Breast epithelium (tissue), 4 donors: ENCODE results near the gene CEBPB. TPM values are rescaled to one million over a fixed set of nuclear protein-coding genes. Genes with fewer than 3 reads are reported as not detected.

ENCODE experiments used
- DNase-seq, 2 donors: peaks; one replicate each; pipeline ENCODE4 v3.0.0-alpha.2; 2019; ENCODE audit warnings: low spot score in 2 of 2
- H3K27ac ChIP-seq, 2 donors: fragments of 200-600 bp; sonication (generic) in 1 of 2; one replicate each; pipeline ENCODE4 v1.5.1; 2016 to 2019; ENCODE audit warnings: mild to moderate bottlenecking in 1 of 2
- H3K27me3 ChIP-seq, 2 donors: fragments of 200-600 bp; sonication (generic) in 1 of 2; one replicate each; pipeline versions ENCODE4 v1.5.1 to v1.6.0; 2017 to 2019; ENCODE audit warnings: control low read depth in 1 of 2, mild to moderate bottlenecking in 1 of 2
- H3K36me3 ChIP-seq: fragments of 200-600 bp; one replicate; pipeline ENCODE4 v1.5.1; 2019
- H3K4me1 ChIP-seq, 2 donors: fragments of 200-600 bp; sonication (generic); one replicate each; pipeline ENCODE4 v1.5.1; 2016 to 2019; ENCODE audit warnings: control low read depth in 1 of 2
- H3K4me3 ChIP-seq, 3 donors: fragments of 200-600 bp; sonication (generic); 1 replicate in 2 of 3; 2 replicates in 1 of 3; pipeline ENCODE4 v1.5.1; 2016 to 2019; ENCODE audit warnings: mild to moderate bottlenecking in 3 of 3, moderate library complexity in 2 of 3
- H3K9me3 ChIP-seq, 2 donors: fragments of 200-600 bp; sonication (generic) in 1 of 2; one replicate each; pipeline ENCODE4 v1.5.1; 2016 to 2019; ENCODE audit warnings: control low read depth in 1 of 2
- CTCF ChIP-seq, 3 donors: fragments of 450-650 bp; IDR thresholded peaks; one replicate each; pipeline ENCODE4 v1.5.1; 2016 to 2017; ENCODE audit warnings: antibody characterized with exemption in 3 of 3, mild to moderate bottlenecking in 3 of 3, moderate library complexity in 3 of 3
- POLR2A ChIP-seq: fragments of 450-650 bp; IDR thresholded peaks from one replicate; pipeline ENCODE4 v1.6.1; 2016; ENCODE audit warnings: antibody characterized with exemption, mild to moderate bottlenecking, moderate library complexity
- POLR2AphosphoS5 ChIP-seq, 3 donors: sonication (generic); formaldehyde crosslinking; IDR thresholded peaks; one replicate each; pipeline ENCODE4 v1.6.1; 2017; ENCODE audit warnings: antibody characterized with exemption in 3 of 3
- intact Hi-C: fragments of 100-400 bp; cut with DNase I; formaldehyde crosslinking; loops from one replicate; pipeline ENCODE4 v1.15.1; 2023; ENCODE audit warnings: low total_unique reads
- total RNA-seq, 3 donors: library from RNA; depleted of rRNA; stranded (reverse); fragments of >200 nt; gene quantifications; one replicate each; pipeline ENCODE4 v1.1.0, GENCODE V29; 2016

CEBPB gene
- total RNA-seq, 3 donors from 2014 or later, result 137 to 177 (median 149) TPM

GRCh38 chr20:50149481-50150254 is 41.0 kb upstream of the CEBPB start:
- intact Hi-C loops, result no loop called here
- peak overlapping the region in 1 of 3 donors; percentile 21 for H3K4me3 ChIP-seq
- H3K9me3 ChIP-seq, result no peaks in the 10 kb centered on the region
- DNase-seq, result no peak
- TF ChIP-seq CTCF (IDR thresholded peaks at IDR 0.05) (no peak), POLR2AphosphoS5 (IDR thresholded peaks at IDR 0.05) (no peak), POLR2A (no peak)
- H3K27ac ChIP-seq, result peak overlapping the region; percentile 53 to 90
- peaks cover 5 to 29% of the 10 kb centered on the region in 2 donors for H3K4me1 ChIP-seq
- H3K27me3 ChIP-seq, result no peaks in the 10 kb centered on the region
- no peaks in the 10 kb centered on the region for H3K36me3 ChIP-seq

- Histone ChIP-seq H3K4me1 (peaks cover 5 to 27% of the 10 kb centered on the region in 2 donors), H3K9me3 (no peaks in the 10 kb centered on the region), H3K27me3 (no peaks in the 10 kb centered on the region), H3K36me3 (no peaks in the 10 kb centered on the region), H3K4me3 (peak overlapping the region in 1 of 3 donors; percentile 82), H3K27ac (peak overlapping the region; percentile 40 to 90)
- TF ChIP-seq CTCF (IDR thresholded peaks at IDR 0.05) (no peak), POLR2AphosphoS5 (IDR thresholded peaks at IDR 0.05) (no peak), POLR2A (no peak)
- intact Hi-C loops, result no loop called here
- no peak for DNase-seq
Measured at GRCh38 chr20:50151034-50151743, 39.4 kb upstream of the CEBPB start.

- no peak for TF ChIP-seq POLR2A
- no peak for TF ChIP-seq CTCF (IDR thresholded peaks at IDR 0.05)
- TF ChIP-seq POLR2AphosphoS5 (IDR thresholded peaks at IDR 0.05), result no peak
- peak overlapping the region; percentile 83 to 90 for H3K27ac ChIP-seq
- peak overlapping the region; percentile 82 to 95 (median 89) for H3K4me3 ChIP-seq
- H3K4me1 ChIP-seq, result peaks cover 5 to 13% of the 10 kb centered on the region in 2 donors
- no peaks in the 10 kb centered on the region for H3K27me3 ChIP-seq
- no peaks in the 10 kb centered on the region for H3K9me3 ChIP-seq
- intact Hi-C loops, result no loop called here
- H3K36me3 ChIP-seq, result no peaks in the 10 kb centered on the region
- DNase-seq, result no peak
Measured at GRCh38 chr20:50152394-50153152, 38.1 kb upstream of the CEBPB start.

GRCh38 chr20:50153153-50153499 is 37.5 kb upstream of the CEBPB start:
- no peaks in the 10 kb centered on the region for H3K27me3 ChIP-seq
- peaks cover 5 to 12% of the 10 kb centered on the region in 2 donors for H3K4me1 ChIP-seq
- H3K9me3 ChIP-seq, result no peaks in the 10 kb centered on the region
- TF ChIP-seq CTCF (IDR thresholded peaks at IDR 0.05), result no peak
- no peak for TF ChIP-seq POLR2A
- TF ChIP-seq POLR2AphosphoS5 (IDR thresholded peaks at IDR 0.05), result no peak
- intact Hi-C loops, result no loop called here
- H3K36me3 ChIP-seq, result no peaks in the 10 kb centered on the region
- H3K27ac ChIP-seq, result peak overlapping the region; percentile 83 to 90
- DNase-seq, result no peak
- peak overlapping the region; percentile 82 to 95 (median 89) for H3K4me3 ChIP-seq
